Keratinocyte (primary cell): Measurements from ENCODE around the gene SAMD8. TPM values are rescaled to one million over a fixed set of nuclear protein-coding genes. Genes with fewer than 3 reads are reported as not detected.
A peak's percentile ranks its signal among the peaks of the same experiment; 100 is the strongest.

ENCODE experiments used
- DNase-seq: peaks from one replicate; pipeline ENCODE4 v3.0.0-alpha.2; 2011; ENCODE audit warnings: low read depth, missing footprints, low spot score
- FAIRE-seq: peaks from 2 replicates; lab custom pipeline; 2011; peaks lifted over from hg19 to GRCh38; lab: Jason Lieb, UNC
- H2AFZ ChIP-seq: 2 replicates; pipeline ENCODE4 v1.6.0; 2012; ENCODE audit warnings: low read length, control low read depth, inconsistent platforms; ENCODE audit not compliant: control insufficient read depth
- H3K27ac ChIP-seq: 2 replicates; pipeline ENCODE4 v1.5.1; 2011; ENCODE audit warnings: low read length; ENCODE audit not compliant: control insufficient read depth, insufficient read depth
- H3K27me3 ChIP-seq: 3 replicates; pipeline ENCODE4 v1.6.0; 2011; ENCODE audit warnings: low read length; ENCODE audit not compliant: control insufficient read depth, insufficient read depth; ENCODE audit errors: extremely low read depth
- H3K36me3 ChIP-seq, 2 experiments: 2 replicates in 1 of 2; 3 replicates in 1 of 2; pipeline ENCODE4 v1.5.1; 2011; ENCODE audit warnings: low read length in 2 of 2, mild to moderate bottlenecking in 1 of 2; ENCODE audit not compliant: control insufficient read depth in 2 of 2, insufficient read depth in 2 of 2; ENCODE audit errors: extremely low read depth in 1 of 2
- H3K4me1 ChIP-seq: 3 replicates; pipeline ENCODE4 v1.5.1; 2011; ENCODE audit warnings: low read length; ENCODE audit not compliant: control insufficient read depth, insufficient read depth; ENCODE audit errors: extremely low read depth
- H3K4me2 ChIP-seq: 3 replicates; pipeline ENCODE4 v1.6.0; 2011; ENCODE audit warnings: low read depth, low read length; ENCODE audit not compliant: control insufficient read depth, insufficient read depth; ENCODE audit errors: extremely low read depth
- H3K4me3 ChIP-seq, 3 experiments: fragments of 200-600 bp in 1 of 3; sonication (generic) in 1 of 3; 2 replicates in 2 of 3; 3 replicates in 1 of 3; pipeline ENCODE4 v1.5.1; 2011 to 2016; ENCODE audit warnings: low read length in 3 of 3, mild to moderate bottlenecking in 3 of 3, control low read depth in 2 of 3, inconsistent platforms in 1 of 3, low read depth in 1 of 3, mixed read lengths in 1 of 3, mixed run types in 1 of 3, moderate library complexity in 1 of 3; ENCODE audit not compliant: control insufficient read depth in 2 of 3, insufficient read depth in 2 of 3; ENCODE audit errors: extremely low read depth in 1 of 3
- H3K79me2 ChIP-seq: 2 replicates; pipeline ENCODE4 v1.6.0; 2012; ENCODE audit warnings: low read length; ENCODE audit not compliant: control insufficient read depth, insufficient read depth
- H3K9ac ChIP-seq: 3 replicates; pipeline ENCODE4 v1.6.0; 2011; ENCODE audit warnings: low read length; ENCODE audit not compliant: control insufficient read depth, insufficient read depth; ENCODE audit errors: extremely low read depth
- H3K9me1 ChIP-seq: 3 replicates; pipeline ENCODE4 v1.6.0; 2011; ENCODE audit warnings: low read length; ENCODE audit not compliant: control insufficient read depth, insufficient read depth; ENCODE audit errors: extremely low read depth
- H3K9me3 ChIP-seq: 2 replicates; pipeline ENCODE4 v1.5.1; 2012; ENCODE audit warnings: low read depth, low read length; ENCODE audit not compliant: control insufficient read depth
- H4K20me1 ChIP-seq: 3 replicates; pipeline ENCODE4 v1.6.0; 2011; ENCODE audit warnings: low read length; ENCODE audit not compliant: control insufficient read depth, insufficient read depth; ENCODE audit errors: extremely low read depth
- CTCF ChIP-seq, 3 experiments: IDR thresholded peaks in 1 of 3; conservative IDR thresholded peaks in 1 of 3; optimal IDR thresholded peaks in 1 of 3; 2 replicates in 2 of 3; 3 replicates in 1 of 3; pipeline versions ENCODE3 to v1.5.1; 2011; ENCODE audit warnings: low read length in 3 of 3, mild to moderate bottlenecking in 3 of 3, moderate library complexity in 2 of 3, control low read depth in 1 of 3, inconsistent platforms in 1 of 3; ENCODE audit not compliant: insufficient read depth in 2 of 3; ENCODE audit errors: extremely low read depth in 1 of 3
- EZH2 ChIP-seq: IDR thresholded peaks from one replicate; pipeline ENCODE4 v1.6.1; 2012; ENCODE audit warnings: inconsistent platforms, mild to moderate bottlenecking, low read length, moderate library complexity
- dilution Hi-C: fragments of 300-500 bp; cut with MboI; formaldehyde crosslinking; loops from one replicate; pipeline ENCODE4 v1.7.0; 2020; ENCODE audit warnings: low sequenced_read_pairs; ENCODE audit not compliant: extremely low pct_ligation_motif_present
- polyA plus RNA-seq, 5 experiments: library from polyadenylated mRNA; depleted of rRNA in 3 of 5; stranded (reverse) in 3 of 5; stranded (forward) in 1 of 5; unstranded in 1 of 5; fragments of >200 nt; gene quantifications; 1 replicate in 1 of 5; 2 replicates in 3 of 5; 3 replicates in 1 of 5; pipeline versions ENCODE4 v1.2.1 to v1.2.3, GENCODE V29; 2011 to 2012; ENCODE audit warnings: missing spikeins in 2 of 5, low read depth in 1 of 5, low replicate concordance in 1 of 5

The SAMD8 gene
- polyA plus RNA-seq, 1 donor (not counting 4 experiments of a cell fraction or from before 2014, with no cell fraction given) = 31.7 TPM

- peak overlapping the region; percentile 3 for H3K27ac ChIP-seq
- DNase-seq (no peak), FAIRE-seq (no peak)
Observed at GRCh38 chr10:75107756-75108683, 3.4 kb upstream of the SAMD8 start.

GRCh38 chr10:75108684-75109458 lies 2.6 kb upstream of the SAMD8 start:
- no peak for TF ChIP-seq EZH2
- TF ChIP-seq CTCF (optimal IDR thresholded peaks at IDR 0.05 in 1 of 3, IDR thresholded peaks at IDR 0.05 in 1 of 3, conservative IDR thresholded peaks at IDR 0.05 in 1 of 3; ENCODE audit: extremely low read depth in 1 of 3, insufficient read depth in 2 of 3, low read length in 3 of 3) = peak; percentile 60 to 82 (median 66)
- peaks cover 16% of the 10 kb centered on the region for H3K79me2 ChIP-seq
- H3K27me3 ChIP-seq = no peaks in the 10 kb centered on the region
- dilution Hi-C loops = no loop called here
- no peak for DNase-seq
- peak overlapping the region; percentile 78 for H2AFZ ChIP-seq
- FAIRE-seq = no peak
- no peak overlapping the region for H3K27ac ChIP-seq
- H3K4me1 ChIP-seq = peaks cover 37% of the 10 kb centered on the region
- H3K4me2 ChIP-seq = no peak overlapping the region
- no peaks in the 10 kb centered on the region for H3K9me1 ChIP-seq
- H3K9me3 ChIP-seq = no peaks in the 10 kb centered on the region
- H3K36me3 ChIP-seq = no peaks in the 10 kb centered on the region
- H3K9ac ChIP-seq = no peak overlapping the region
- no peak overlapping the region for H3K4me3 ChIP-seq
- H4K20me1 ChIP-seq = no peaks in the 10 kb centered on the region

More at GRCh38 chr10:75107756-75108683, 3.4 kb upstream of the SAMD8 start:
- TF ChIP-seq EZH2 (no peak), CTCF (optimal IDR thresholded peaks at IDR 0.05 in 1 of 3, IDR thresholded peaks at IDR 0.05 in 1 of 3, conservative IDR thresholded peaks at IDR 0.05 in 1 of 3; ENCODE audit: extremely low read depth in 1 of 3, insufficient read depth in 2 of 3, low read length in 3 of 3) (no peak)
- dilution Hi-C loops = no loop called here
- Histone ChIP-seq H3K36me3 (no peaks in the 10 kb centered on the region), H3K9ac (no peak overlapping the region), H3K4me3 (no peak overlapping the region), H3K9me3 (no peaks in the 10 kb centered on the region), H3K79me2 (peaks cover 8% of the 10 kb centered on the region), H2AFZ (peak overlapping the region; percentile 78), H3K9me1 (no peaks in the 10 kb centered on the region), H3K27me3 (no peaks in the 10 kb centered on the region), H3K4me1 (peaks cover 37% of the 10 kb centered on the region), H3K4me2 (no peak overlapping the region), H4K20me1 (no peaks in the 10 kb centered on the region)
